ENCODE results near the gene TFF2. TPM values are rescaled to one million over a fixed set of nuclear protein-coding genes. Genes with fewer than 3 reads are reported as not detected.

TFF2 gene, protein sequence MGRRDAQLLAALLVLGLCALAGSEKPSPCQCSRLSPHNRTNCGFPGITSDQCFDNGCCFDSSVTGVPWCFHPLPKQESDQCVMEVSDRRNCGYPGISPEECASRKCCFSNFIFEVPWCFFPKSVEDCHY
- not detected for total RNA-seq
- long read RNA-seq: 0 reads

DNA sequence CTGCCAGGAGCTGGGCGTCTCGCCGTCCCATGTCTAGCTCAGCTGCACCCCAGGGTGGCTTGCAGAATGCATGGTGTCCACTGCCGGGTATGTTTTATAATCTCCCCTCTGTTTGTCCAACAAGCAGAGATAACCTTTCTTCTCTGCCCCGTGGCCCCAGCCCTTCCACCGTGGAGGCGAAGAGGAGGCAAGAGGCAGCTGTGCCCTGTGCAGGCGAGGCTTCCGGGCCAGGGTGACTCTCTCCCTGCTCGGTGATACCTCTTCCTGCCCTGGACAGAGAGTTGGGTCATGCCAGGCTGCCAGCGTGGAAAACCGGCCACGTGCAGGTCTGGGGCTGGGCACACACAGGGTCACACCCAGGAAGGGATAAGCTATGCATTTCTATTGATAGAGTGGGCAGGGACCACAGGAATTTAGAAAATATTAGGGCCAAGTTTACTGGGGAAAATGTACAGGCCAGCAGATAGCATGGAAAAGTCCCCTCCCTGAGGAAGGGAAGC lies at the start of gene TFF2:
TFF2 (minus strand) TSS at position 68 of the 500 bp plus-strand sequence; CDS start at position 31, 37 bp downstream.
- no peak for ATAC-seq (ENCODE audit: poor library complexity)
- DNase-seq: no peak
- intact Hi-C loops (cut with DNase I): no loop called here

DNA sequence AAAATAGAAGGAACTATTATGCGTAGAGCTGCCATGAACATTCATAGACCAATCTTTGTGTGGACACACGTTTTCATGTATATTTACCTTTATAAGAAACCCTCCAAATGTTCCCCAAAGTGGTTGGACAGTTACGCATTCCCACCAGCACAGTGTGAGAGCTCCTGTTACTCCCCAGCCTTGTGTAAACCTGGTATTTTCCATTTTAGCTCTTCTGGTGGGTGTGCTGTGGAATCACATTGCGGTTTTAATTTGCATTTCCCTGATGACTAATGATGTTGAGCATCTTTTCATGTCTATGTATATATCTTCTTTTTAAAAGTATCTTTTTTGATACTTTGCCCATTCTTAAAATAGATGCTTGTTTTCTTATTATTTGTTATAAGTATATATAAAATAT lies 49.7 kb upstream of the TFF2 start:
- no peak for DNase-seq
- intact Hi-C loops (cut with DNase I): no loop called here
- no peak for ATAC-seq (ENCODE audit: poor library complexity)

DNA sequence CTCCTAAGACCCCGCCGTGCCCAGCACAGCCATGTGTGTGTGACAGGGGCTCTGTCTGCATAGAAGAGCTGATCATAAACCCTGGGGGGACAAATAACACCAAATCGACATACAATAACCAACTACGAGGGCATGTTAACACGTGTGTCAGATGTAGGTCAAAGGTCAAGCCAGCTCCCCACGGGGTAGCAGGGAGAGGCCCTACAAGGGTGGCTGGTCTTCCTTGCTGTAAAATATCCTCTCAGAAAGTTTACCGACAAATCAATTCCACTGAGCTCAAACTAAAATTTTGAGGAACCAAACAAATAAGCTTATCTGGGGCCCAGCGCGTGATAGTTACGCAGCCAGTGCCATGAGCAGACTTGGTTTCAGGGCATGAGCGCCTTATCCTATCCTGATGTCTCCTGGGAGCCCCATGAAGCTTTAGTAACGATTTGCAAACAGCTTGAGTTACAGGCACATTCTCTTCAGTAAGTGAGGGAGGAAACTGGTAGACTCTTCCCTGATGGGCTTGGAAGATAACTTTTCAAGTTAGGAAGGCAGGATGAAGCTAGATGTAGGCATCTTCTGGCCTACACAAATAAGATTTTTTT lies 47.7 kb upstream of the TFF2 start:
- DNase-seq: no peak
- intact Hi-C loops (cut with DNase I): no loop called here
- ATAC-seq (ENCODE audit: poor library complexity): no peak

DNA sequence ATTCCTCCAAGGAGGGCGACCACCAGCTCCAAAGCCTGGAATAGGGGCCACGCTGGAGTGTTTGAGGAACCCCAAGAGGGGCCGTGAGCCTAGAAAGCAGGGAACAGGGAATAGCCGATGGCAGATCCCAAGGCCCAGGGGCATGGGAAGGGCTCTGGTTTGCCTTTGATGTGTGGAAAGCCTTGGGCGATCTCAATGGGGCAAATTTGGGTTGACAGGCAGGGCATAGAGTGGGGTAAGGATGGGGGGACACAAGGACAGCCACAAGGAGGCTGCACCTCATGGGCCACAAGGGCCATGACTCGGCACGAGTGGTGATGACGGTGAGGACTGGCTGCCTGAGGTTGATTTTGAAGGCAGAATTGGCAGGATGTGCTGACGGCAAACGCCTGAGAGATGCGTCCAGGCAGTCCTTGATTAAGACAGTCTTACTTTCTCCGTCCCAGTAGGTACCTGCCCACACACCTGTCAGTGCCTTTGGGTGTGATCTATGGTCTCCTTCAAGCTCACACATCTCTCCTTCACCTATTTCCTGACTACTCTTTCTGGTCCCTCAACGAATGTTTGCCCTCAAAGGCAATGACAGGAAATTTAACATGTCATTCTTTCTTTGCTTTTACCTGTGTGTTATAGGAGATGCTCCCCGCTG lies 47.1 kb upstream of the TFF2 start:
- ATAC-seq (ENCODE audit: poor library complexity) (no peak), DNase-seq (no peak)
- intact Hi-C loops (cut with DNase I): no loop called here

DNA sequence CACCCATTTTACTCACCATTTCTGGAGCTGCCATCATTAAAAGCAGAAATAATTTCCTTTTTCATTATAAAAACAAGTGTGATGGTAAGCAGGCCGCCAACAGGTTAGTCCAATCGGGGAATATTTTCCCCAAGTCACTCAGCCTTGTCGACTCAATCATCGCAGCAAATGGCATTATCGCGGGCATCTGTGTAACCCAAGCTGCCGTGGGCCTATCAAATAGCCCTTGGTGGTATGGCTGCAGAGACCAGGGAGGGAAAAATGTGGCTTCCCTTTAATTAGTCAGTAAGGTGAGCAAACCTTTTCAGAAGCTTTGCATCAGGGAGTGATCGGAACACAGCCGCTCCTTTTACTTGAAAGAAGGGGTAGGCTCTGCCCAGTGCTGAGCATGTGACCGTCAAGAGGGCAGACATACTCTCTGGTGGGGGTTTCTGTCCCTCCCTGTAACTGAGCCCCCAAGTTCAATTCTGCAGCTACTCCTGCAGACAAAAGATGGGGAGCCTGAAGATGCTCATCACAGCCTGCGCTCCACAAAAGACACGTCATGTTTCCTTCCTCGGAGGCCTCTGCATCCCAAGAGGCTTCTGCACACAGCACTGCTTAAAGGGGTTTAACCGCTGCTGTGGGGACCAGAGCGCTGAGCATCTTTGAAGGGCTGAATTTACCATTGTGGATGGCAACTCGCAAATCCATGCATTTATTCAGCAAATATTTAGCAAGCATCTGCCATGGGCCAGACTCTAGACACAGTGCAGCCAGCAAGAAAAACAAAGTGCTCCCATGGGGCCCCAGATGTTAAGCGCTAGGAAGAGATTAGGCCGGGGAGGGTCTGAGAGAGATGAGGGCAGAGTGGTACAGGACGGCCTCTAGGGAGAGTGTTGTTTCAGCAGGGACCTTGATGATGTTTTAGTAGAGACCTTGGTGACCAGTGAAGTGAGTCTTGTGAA lies 46.3 kb upstream of the TFF2 start:
- ATAC-seq (ENCODE audit: poor library complexity) (no peak), DNase-seq (no peak)
- intact Hi-C loops (cut with DNase I): no loop called here

DNA sequence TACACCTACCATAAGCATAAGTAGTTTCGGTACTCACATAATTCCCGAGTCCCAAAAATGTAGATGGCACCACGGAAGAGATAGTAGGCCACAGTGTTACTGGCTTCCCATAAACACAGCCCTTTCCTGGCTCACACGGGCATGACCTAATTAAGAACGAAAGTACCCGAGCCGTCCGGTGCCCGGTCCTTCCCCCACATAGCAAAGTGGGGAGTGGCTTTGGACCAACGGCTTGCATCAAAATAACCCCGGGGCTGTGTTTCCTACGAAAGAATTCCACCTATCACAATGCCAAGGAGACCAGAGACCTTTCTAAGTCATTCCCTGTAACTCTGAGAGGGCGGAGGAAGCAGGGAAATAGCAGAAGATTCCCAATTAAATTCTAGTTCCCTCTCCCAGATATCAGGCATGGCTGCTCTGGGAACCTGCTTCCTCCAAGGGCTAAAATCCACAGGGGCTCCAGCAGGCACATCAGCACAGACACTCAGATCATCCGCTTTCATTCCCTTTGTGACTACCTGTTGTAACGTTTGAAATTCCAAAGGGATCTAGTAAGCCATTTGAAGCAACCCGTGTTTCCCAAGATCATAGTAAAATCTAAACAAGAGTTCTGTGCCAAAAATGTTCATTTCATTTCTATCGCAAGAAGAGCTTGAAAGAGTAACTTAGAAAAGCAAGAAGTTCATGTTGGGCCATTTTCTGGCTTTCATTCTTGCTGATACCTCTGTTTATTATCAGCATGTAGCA lies 45.3 kb upstream of the TFF2 start, which contains the start of gene TMPRSS3:
TMPRSS3 (minus strand) TSS at position 148 of the 747 bp plus-strand sequence. CDS start 635 bp downstream, outside the sequence.
- ATAC-seq (ENCODE audit: poor library complexity): no peak
- no peak for DNase-seq
- intact Hi-C loops (cut with DNase I): no loop called here

DNA sequence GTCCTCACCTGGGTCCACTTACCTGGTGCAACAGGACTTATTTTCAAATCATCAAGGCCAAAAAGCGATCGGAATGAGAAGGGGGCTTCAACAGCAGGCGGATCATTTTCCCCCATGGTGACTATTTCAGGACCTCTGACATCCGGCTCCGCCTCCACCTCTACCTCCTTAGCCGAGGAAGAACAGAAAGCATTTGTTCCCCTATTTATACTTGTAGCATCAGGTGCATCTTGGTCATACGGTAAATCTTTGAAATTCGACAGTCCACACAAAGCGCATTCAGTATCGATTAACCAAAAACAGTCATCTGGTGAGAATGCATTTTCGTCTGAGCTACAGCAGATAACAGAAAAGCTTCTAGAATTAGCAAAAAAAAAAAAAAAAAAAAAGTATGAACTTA lies 44.5 kb upstream of the TFF2 start:
- DNase-seq: no peak
- intact Hi-C loops (cut with DNase I): no loop called here
- no peak for ATAC-seq (ENCODE audit: poor library complexity)

DNA sequence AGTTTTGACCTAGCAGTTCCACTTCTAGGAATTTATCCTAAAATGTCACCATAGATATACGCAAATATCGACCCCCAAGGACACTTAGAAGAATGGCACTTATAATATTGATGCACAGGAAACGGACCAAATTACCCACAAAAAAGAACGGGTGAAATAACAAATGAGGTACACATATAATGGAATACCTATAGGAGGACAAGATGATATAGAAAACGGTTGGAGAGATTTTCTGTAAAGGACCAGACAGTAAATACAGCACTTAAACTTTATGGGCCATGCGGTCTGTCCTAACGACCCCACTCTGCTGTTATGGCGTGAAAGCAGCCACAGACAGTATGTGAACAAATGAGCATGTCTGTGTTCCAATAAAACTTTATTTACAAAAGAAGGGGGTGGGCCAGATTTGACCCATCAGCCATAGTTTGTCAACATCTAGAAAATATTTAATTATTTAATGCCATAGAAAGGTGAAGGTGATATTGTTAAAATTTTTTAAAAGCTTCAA lies 42.7 kb upstream of the TFF2 start:
- DNase-seq (no peak), ATAC-seq (ENCODE audit: poor library complexity) (no peak)
- intact Hi-C loops (cut with DNase I): no loop called here

DNA sequence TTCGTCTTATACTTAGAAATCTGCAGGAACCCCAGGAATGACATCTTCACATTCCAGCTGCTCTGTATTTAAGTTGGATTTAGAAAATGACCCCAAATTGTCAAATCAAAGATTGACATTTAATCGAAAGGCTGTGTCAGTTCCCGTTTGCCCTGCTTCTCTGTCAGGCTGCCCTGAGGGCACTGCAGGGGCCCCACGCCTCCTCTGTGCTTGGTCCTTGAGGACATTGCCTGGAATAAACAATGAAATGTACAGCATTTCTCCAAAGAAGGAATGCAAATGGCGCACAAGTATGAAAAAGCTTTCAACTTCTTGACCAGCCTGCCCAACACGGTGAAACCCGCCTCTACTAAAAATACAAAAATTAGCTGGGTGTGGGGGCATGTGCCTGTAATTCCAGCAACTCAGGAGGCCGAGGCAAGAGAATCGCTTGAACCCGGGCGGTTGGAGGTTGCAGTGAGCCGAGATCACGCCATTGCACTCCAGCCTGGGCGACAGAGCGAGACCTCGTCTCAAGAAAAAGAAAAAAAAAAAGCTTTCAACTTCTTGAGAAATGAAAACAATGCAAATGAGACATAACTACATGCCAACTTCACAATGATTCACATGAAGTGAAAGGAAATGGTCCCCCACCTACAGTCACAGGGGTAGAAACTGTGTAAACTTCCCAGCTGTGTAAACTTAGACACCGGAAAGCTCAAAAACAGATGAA lies 42.1 kb upstream of the TFF2 start:
- intact Hi-C loops (cut with DNase I): no loop called here
- DNase-seq (no peak), ATAC-seq (ENCODE audit: poor library complexity) (no peak)

DNA sequence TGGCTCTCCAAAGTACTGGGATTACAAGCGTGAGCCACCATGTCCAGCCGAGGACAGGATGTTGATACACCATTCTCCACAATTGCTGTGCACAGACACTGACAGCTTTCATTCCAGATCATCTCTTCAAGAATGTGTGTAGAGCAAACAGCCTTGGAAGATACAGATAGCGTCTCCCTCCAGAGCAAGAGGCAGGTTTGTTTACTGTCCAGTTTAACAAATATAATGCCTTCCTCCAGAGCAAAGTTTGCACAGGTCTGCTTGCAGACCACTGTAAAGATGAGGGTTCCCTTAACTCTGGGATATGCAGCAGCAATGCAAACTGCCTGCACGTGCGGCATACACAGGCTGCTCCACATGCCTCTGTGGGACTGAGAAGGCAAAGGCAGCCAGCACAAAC lies 40.5 kb upstream of the TFF2 start:
- DNase-seq (no peak), ATAC-seq (ENCODE audit: poor library complexity) (no peak)
- intact Hi-C loops (cut with DNase I): no loop called here

DNA sequence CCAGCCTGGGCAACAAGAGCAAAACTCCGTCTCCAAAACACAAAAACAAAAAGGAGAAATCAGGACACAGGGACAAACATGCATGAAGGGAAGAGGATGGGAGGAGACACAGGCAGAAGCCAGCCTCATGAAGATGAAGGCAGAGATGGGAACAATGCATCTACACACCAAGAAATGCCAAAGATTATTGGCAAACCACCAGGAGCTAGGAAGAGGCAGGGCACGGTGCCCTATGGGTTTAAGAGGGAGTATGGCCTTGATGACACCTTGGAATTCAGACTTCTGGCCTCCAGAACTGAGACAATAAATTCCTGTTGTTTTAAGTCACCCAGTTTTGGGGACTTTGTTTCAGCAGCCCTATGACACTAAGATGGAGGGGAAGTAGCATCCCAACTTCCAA lies 39.9 kb upstream of the TFF2 start:
- intact Hi-C loops (cut with DNase I): no loop called here
- DNase-seq (no peak), ATAC-seq (ENCODE audit: poor library complexity) (no peak)

DNA sequence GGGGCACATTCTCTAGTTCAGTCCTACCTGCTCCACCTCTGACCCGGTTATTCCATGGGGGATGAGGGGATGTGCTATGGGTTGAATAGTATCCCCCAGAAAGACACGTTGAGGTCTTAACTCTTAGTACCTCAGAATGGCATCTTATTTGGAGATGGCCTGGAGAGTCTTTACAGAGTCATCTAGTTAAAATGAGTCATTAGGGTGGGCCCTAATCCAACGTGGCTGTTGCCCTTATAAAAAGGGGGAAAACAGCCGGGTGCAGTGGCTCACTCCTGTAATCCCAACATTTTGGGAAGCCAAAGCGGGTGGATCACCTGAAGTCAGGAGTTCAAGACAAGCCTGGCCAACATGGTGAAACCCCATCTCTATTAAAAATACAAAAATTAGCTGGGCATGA lies 39.4 kb upstream of the TFF2 start:
- intact Hi-C loops (cut with DNase I): no loop called here

DNA sequence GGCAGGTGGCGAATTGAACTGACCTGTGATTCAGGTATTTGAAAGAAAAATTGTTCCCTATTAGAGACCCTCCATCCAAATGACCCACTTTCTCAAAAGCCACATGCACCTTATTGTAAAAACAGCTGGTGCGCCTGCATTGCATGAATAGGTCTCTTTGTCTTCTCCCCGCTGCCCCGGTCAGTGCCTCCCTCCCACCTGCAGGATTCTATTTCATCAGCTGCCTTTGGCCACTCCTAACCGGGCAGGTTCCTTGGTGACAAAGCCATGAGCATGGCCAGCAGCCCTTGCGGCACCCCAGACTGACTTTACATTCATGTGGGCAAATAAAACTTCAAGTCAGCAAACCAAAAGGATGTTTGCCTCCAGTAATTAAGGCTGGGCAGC lies 38.6 kb upstream of the TFF2 start:
- intact Hi-C loops (cut with DNase I): no loop called here
- ATAC-seq (ENCODE audit: poor library complexity): no peak
- no peak for DNase-seq

More for the DNA sequence above, 39.4 kb upstream of the TFF2 start:
- no peak for DNase-seq
- no peak for ATAC-seq (ENCODE audit: poor library complexity)

DNA sequence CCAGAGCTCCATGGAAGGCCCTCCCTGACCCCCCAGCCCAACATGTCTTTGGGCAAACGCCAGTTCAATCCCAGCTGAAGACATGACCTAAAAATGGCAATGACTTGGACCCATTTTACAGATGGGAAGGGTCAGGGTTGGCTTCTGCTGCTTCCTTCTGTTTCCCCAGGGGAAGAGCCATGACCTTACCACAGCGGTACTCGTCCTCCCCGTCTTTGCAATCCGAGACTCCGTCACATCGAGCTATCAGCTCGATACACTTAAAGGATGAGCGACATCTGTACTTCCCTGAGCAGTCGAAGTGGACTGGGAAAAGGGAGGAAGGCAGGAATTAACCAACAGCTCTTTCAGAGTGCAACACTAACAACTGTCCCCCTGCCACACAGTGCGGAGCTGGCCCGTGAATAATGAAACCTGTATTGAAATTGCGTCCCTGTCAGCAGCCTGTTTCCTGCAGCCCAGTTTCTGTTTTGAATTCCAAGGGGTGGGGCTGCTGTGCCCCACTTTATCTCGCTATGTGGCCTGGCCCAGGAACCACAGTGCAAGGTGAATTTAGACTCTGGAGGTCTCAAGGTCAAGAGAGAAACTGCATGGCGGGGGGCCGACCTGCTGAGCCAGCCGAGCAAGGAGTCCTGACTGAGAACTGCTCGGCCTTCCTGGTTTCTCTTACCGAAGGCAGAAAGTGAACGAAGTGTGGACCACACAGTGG lies 38.1 kb upstream of the TFF2 start:
- intact Hi-C loops (cut with DNase I): no loop called here
- ATAC-seq (ENCODE audit: poor library complexity): peak; percentile 41

DNA sequence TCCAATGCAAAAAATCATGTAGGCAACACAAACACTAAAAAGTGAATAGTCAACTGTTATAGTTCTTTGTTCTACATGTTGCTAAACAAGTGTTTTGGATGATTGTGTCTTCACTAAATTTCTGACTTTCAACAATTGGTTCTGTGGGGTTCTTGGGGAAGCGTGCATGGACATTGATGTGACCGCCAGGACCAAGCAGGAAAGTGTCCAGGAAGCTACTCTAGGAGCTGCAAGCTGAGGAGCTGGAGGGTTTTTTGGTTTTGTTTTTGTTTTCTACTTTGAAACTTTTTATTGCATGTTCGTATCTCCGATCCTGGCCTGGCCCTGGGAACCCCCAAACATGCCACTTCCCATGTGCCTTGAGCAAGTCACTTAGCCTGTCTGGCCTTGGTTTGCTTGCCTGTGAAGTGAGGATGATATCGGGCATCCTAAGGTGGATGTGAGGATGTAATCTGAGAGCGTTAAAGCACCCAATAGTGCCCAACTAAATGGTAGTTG lies 37.1 kb upstream of the TFF2 start:
- ATAC-seq (ENCODE audit: poor library complexity) (no peak), DNase-seq (no peak)
- intact Hi-C loops (cut with DNase I): no loop called here

More for the DNA sequence above, 38.1 kb upstream of the TFF2 start:
- DNase-seq: no peak

DNA sequence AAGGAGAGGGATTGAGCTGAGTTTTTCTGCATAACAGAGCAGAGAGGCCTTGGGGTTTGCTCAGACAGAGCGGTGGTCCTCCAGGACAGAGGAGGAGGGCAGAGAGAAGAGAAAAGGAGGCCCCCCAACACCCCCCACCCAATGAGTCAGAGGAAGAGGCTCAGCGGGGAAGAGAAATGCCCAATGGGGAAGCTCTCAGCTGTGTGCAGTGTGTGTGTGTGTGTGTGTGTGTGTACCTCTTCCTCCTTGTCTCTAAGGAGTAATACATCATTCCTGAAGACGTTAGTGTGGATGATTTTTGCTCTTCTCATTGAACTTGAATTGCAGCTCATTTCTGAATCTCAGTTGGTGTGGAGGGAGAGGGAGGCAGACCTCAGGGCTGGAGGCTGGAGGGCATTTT lies 36.4 kb upstream of the TFF2 start:
- intact Hi-C loops (cut with DNase I): no loop called here
- ATAC-seq (ENCODE audit: poor library complexity) (no peak), DNase-seq (no peak)

DNA sequence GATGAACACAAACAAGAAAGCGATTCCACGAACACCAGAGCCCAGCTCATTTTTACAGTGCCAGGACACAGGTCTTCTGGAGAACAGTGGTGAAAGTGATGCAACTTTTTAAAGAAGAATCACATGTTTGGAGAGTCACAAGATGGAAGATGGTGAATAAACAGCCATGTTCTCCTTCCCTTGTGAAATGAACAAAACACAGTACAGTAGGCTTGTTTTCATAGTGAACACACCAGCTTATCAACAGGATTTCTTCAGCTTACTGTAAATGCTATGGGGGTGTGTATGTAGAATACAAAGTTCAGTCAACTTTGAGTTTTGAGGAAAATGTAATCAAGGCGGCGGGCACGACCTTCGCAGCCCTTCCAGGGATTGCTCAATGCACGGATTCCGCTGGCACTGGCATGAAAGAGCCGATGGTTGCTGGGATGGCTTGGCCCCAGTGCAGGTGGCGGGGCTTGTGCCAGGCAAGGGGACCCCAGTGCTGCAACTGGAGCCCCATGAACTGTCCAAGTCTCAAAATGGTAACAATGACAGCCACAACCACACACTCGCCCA lies 35.3 kb upstream of the TFF2 start:
- no peak for ATAC-seq (ENCODE audit: poor library complexity)
- no peak for DNase-seq
- intact Hi-C loops (cut with DNase I): no loop called here

Measured in Right ventricle myocardium superior (tissue), 1 donor.